ENCODE data around the gene PPP2R2B.

DNA sequence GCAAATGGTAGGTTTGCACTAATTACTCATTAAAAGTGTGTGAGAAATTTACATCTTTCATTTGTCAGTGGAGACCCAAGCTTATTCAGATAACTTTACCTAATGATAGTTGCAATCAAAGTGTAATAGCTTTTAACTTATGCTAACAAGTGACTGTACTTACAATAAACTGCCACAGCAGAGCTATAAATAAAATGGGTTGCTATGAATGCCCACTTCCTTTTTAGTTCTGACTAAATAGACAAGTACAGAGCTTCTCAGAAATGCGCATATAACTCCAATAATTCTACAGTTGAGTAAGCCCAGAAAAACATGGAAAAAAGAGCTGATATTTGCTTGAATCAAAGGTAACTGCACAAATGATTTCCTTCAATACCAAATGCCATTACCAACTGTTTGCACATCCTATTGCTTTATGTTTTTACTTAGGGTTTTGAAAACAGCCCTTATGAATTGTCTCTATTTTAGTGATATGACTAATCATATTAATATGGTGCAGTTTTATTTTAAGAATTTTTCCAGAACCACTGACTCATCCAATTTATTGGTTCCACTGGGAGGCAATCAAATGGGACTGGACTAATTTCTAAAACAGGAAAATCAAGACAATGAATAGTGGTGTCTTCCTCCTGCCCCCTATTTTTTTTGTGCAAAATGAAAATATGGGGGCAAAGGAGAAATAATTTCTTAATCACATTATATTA lies 84.1 kb downstream of the PPP2R2B start:
- TF ChIP-seq, protein P1, sequence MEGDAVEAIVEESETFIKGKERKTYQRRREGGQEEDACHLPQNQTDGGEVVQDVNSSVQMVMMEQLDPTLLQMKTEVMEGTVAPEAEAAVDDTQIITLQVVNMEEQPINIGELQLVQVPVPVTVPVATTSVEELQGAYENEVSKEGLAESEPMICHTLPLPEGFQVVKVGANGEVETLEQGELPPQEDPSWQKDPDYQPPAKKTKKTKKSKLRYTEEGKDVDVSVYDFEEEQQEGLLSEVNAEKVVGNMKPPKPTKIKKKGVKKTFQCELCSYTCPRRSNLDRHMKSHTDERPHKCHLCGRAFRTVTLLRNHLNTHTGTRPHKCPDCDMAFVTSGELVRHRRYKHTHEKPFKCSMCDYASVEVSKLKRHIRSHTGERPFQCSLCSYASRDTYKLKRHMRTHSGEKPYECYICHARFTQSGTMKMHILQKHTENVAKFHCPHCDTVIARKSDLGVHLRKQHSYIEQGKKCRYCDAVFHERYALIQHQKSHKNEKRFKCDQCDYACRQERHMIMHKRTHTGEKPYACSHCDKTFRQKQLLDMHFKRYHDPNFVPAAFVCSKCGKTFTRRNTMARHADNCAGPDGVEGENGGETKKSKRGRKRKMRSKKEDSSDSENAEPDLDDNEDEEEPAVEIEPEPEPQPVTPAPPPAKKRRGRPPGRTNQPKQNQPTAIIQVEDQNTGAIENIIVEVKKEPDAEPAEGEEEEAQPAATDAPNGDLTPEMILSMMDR (conservative IDR thresholded peaks at IDR 0.05; ENCODE audit: low read depth, low read length) = no peak
- no peak for TF ChIP-seq EZH2 (IDR thresholded peaks at IDR 0.05; ENCODE audit: low read length, unreplicated experiment)

All from PC-3 (cell line).